ENCODE results near the gene SCARB1. TPM values are rescaled to one million over a fixed set of nuclear protein-coding genes. Genes with fewer than 3 reads are reported as not detected.
A peak's percentile ranks its signal among the peaks of the same experiment; 100 is the strongest.

Gene SCARB1
- total and polyA plus RNA-seq, 2 donors (not counting 3 experiments of a cell fraction or from before 2014, with no cell fraction given) = 125 to 141 TPM

DNA sequence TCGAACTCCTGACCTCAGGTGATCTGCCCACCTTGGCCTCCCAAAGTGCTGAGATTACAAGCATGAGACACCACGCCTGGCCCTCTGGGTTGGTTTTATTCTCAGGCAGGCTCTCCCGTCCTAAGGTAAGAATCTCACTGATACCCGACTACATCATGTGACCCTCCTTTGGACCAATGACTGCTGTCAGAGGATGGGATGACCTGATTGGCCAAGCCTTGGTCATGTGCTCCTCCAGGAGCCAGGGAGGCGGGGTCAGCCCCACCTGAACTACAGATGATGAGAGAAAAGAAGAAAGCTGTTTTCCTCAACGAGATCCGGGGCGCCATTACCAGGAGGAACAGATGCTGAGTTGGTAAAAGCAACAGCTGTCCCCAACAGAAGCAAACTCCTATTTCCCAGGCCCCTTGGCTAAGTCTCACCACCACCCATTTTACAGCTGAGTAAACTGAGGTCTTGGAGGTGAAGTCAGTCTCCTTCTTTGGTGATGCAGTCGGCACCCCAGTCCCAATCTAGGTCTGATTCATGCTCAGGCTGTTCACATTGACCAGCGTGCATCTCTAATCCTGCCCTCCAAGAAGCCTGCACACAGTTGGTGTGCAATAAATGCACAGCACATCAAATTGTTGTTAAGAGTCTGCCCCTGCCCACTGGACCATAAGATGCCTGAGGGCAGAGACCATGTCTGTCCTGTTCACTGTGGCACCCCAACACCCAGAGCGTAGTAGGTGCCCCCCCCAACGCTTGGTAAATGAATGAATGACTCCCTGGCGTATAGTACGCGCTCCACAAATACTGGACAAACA lies 118.8 kb downstream of the SCARB1 start:
- H3K27ac ChIP-seq (ENCODE audit: insufficient read depth, low read depth, low read length) = peak overlapping the region; percentile 78
- H3K36me3 ChIP-seq (ENCODE audit: control insufficient read depth in 2 of 2, extremely low read depth in 1 of 2, insufficient read depth in 2 of 2, low read length in 2 of 2) = no peaks in the 10 kb centered on the region
- H3K27me3 ChIP-seq (ENCODE audit: control insufficient read depth in 2 of 2, insufficient read depth in 2 of 2, low read length in 2 of 2) = no peaks in the 10 kb centered on the region
- TF ChIP-seq FOS (IDR thresholded peaks at IDR 0.05; ENCODE audit: borderline replicate concordance, insufficient read depth, low read length) (no peak), POLR2AphosphoS5 (IDR thresholded peaks at IDR 0.05; ENCODE audit: insufficient read depth, low read depth, low read length) (no peak), POLR2A (IDR thresholded peaks at IDR 0.05; ENCODE audit: low read depth, low read length) (no peak), JUN (IDR thresholded peaks at IDR 0.05; ENCODE audit: borderline replicate concordance, insufficient read depth, insufficient read length, low read depth) (no peak), GATA2 (IDR thresholded peaks at IDR 0.05; ENCODE audit: insufficient read depth, insufficient read length, low read depth, low read length) (no peak), MYC (IDR thresholded peaks at IDR 0.05; ENCODE audit: low read depth, low read length) (no peak), EZH2 (IDR thresholded peaks at IDR 0.05; ENCODE audit: borderline replicate concordance, low read depth, low read length, severe bottlenecking) (no peak)
- TF ChIP-seq, protein P1, sequence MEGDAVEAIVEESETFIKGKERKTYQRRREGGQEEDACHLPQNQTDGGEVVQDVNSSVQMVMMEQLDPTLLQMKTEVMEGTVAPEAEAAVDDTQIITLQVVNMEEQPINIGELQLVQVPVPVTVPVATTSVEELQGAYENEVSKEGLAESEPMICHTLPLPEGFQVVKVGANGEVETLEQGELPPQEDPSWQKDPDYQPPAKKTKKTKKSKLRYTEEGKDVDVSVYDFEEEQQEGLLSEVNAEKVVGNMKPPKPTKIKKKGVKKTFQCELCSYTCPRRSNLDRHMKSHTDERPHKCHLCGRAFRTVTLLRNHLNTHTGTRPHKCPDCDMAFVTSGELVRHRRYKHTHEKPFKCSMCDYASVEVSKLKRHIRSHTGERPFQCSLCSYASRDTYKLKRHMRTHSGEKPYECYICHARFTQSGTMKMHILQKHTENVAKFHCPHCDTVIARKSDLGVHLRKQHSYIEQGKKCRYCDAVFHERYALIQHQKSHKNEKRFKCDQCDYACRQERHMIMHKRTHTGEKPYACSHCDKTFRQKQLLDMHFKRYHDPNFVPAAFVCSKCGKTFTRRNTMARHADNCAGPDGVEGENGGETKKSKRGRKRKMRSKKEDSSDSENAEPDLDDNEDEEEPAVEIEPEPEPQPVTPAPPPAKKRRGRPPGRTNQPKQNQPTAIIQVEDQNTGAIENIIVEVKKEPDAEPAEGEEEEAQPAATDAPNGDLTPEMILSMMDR (IDR thresholded peaks at IDR 0.05; ENCODE audit: extremely low read depth in 1 of 2, insufficient read depth in 1 of 2, low read depth in 1 of 2, low read length in 2 of 2) = no peak
- TF ChIP-seq, protein P2, sequence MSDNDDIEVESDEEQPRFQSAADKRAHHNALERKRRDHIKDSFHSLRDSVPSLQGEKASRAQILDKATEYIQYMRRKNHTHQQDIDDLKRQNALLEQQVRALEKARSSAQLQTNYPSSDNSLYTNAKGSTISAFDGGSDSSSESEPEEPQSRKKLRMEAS (IDR thresholded peaks at IDR 0.05; ENCODE audit: insufficient read depth, insufficient read length) = no peak
- POLR2A ChIA-PET = no interaction called here
- H3K4me1 ChIP-seq (ENCODE audit: control insufficient read depth, extremely low read depth, insufficient read depth, low read length) = peaks cover 43% of the 10 kb centered on the region
- dilution Hi-C loops (cut with MboI; ENCODE audit: extremely low pct_ligation_motif_present, low sequenced_read_pairs) = no loop called here
- intact Hi-C loops (cut with micrococcal nuclease) = loop anchor here (5.0 kb wide), 3 partner anchors 163 to 358 kb away; partner anchors contain the start of gene NCOR2
- CTCF ChIA-PET = interaction anchor here (1.5 kb wide), 1 partner anchor 24 kb away, joined by 3 read pairs; no protein-coding TSS in a partner anchor
- no peaks in the 10 kb centered on the region for H4K20me1 ChIP-seq (replicated peaks; ENCODE audit: control insufficient read depth, extremely low read depth, insufficient read depth, low read length)
- no peaks in the 10 kb centered on the region for H3K9me3 ChIP-seq (replicated peaks; ENCODE audit: control insufficient read depth, insufficient read depth, low read length)
- H3K79me2 ChIP-seq (ENCODE audit: control insufficient read depth, insufficient read depth, low read length) = no peaks in the 10 kb centered on the region
- H3K4me3 ChIP-seq (replicated peaks in 1 of 3; ENCODE audit: insufficient read depth in 1 of 3, low read depth in 1 of 3, low read length in 3 of 3) = no peak overlapping the region
- peak; percentile 65 for FAIRE-seq
- DNase-seq (ENCODE audit: low read depth, low spot score) = no peak
- BruUV-seq (replicated peaks) = no TSS peak
- H3K9ac ChIP-seq (replicated peaks; ENCODE audit: extremely low read depth, insufficient read depth, low read length) = no peak overlapping the region
- no peak overlapping the region for H3K4me2 ChIP-seq (ENCODE audit: insufficient read depth, low read length)
- no peaks in the 10 kb centered on the region for H3K9me1 ChIP-seq (replicated peaks; ENCODE audit: control insufficient read depth, extremely low read depth, insufficient read depth, low read length)
- no peak overlapping the region for H2AFZ ChIP-seq (ENCODE audit: low read depth, low read length)
